ENCODE measurements around the gene ST6GALNAC4.

Gene ST6GALNAC4

DNA sequence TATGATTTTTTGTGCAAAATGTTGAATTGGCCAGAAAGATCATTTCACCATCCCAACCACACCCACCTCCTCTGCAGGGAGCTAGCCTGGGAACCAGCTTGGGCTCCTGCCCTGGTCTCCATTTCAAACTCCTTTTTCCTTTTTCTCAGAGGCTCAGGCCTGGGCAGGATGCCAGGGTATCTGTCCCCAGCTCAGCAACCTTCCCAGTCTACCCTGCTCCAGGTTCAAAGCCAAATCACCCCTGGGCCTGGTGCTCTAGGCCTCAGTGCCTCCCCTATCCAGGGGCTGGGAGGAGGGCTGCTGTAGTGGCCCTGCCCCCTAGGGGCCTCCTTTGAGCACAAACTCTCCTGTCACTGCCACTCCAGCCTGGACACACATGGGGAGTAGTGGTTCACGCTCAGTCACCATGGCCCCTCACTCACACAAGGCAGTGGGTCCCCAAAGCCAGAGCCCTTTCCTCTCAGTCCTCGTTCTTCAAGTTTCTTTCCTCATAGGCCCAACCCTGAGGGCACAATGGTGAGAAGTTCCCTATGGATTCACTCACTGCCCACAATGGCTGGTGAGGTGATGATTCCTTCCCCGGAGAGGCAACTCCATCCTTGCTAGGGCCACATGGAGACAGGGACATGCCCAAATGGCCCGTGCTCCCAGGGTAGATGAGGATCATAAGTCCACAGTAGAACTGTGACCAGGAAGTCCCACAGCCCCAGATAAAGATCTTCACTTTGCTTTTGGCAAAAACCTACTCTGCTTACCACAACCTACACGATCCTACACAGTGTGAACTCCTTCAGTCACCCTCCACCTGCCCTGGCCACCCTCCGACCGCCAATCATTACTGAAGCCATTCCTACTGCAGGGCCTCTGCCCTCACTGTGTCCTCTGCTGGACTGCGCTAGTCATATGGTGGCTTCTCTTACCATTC lies 1.6 kb upstream of the ST6GALNAC4 start:
- no peak for ATAC-seq (replicated peaks)
- Mint-ChIP-seq H3K27ac (peak overlapping the region; percentile 94), H3K36me3 (peaks cover 16 to 20% of the 10 kb centered on the region in 2 donors), H3K4me1 (peaks cover 39 to 65% of the 10 kb centered on the region in 2 donors), H3K27me3 (no peaks in the 10 kb centered on the region), H3K9me3 (no peaks in the 10 kb centered on the region), H3K4me3 (peak overlapping the region; percentile 86 to 87)
- DNase-seq = no peak

DNA sequence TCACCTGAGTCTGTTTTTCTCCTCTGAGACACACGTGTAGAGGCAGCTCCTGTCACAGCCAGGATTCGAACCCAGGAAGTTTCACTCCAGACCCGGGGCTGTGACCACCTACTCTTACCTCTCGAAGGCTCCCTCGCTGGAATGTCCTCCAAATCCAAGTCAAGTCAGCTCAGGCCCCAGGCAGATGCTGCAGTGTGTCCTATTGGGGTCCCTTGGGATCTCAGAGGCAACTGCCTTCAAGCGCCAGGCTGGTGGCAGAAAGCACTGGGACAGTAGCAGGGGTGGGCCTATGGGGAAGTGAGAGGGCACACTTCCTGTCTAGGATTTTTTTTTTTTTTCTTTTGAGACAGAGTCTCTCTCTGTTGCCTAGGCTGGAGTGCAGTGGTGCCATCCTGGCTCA lies 762 bp upstream of the ST6GALNAC4 start:
- peak overlapping the region; percentile 94 for H3K27ac Mint-ChIP-seq

DNA sequence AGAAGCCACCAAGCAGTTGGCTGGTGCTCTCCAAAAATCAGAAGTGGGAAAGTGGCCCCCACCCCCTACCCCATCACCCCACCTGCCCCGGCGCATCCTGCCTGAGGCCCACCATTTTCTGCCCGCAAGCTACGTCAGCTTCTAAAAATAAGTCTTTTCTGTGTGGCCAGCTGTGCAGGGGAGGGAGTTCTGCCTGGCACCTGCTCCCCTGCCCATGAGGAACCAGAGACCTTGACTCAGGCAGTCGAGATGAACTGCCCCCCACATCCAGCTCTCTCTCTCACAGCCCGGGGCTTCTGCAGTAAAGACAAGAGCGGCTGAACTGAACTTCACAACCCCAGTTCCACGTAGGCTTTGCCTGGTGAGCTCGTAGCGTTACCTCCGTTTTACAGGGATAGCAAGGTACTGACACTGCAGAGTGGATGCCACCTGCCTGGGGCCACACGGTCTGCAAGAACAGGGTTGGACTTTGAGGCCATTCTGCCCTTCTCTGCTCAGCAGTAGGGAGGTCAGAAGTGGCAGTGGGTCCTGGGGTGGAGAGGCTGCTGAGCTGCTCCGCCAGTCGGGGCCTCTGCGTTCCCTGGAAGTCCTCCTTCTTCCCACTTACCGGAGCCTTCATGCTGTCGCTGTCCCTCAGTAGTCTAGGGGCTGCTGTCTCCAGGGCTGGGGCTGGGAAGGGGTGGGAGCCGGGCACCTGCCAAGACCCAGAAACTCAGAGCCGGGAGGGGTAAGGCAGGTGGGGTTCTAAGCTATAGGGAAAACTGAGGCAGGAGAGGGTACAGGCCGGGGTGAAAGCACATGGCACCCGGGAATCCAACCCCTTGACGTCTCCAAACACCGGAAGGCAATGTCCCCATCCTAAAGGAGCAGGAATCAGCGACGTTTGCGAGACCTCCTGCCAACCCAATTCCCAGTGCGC lies 781 bp downstream of the ST6GALNAC4 start:
- H3K4me3 Mint-ChIP-seq = peak overlapping the region; percentile 88 to 96
- H3K27me3 Mint-ChIP-seq = no peaks in the 10 kb centered on the region
- peak; percentile 78 for DNase-seq
- H3K4me1 Mint-ChIP-seq = peaks cover 52 to 75% of the 10 kb centered on the region in 2 donors
- H3K9me3 Mint-ChIP-seq = no peaks in the 10 kb centered on the region
- H3K27ac Mint-ChIP-seq = peak overlapping the region; percentile 98
- H3K36me3 Mint-ChIP-seq = peaks cover 24 to 38% of the 10 kb centered on the region in 2 donors
- peak; percentile 36 to 38 for ATAC-seq (replicated peaks)

More for the DNA sequence above, 762 bp upstream of the ST6GALNAC4 start:
- DNase-seq (peak; percentile 84), ATAC-seq (replicated peaks) (peak; percentile 73 to 74)
- Mint-ChIP-seq H3K4me3 (peak overlapping the region; percentile 86 to 87), H3K4me1 (peaks cover 45 to 72% of the 10 kb centered on the region in 2 donors), H3K36me3 (peaks cover 23 to 26% of the 10 kb centered on the region in 2 donors), H3K27me3 (no peaks in the 10 kb centered on the region), H3K9me3 (no peaks in the 10 kb centered on the region)

DNA sequence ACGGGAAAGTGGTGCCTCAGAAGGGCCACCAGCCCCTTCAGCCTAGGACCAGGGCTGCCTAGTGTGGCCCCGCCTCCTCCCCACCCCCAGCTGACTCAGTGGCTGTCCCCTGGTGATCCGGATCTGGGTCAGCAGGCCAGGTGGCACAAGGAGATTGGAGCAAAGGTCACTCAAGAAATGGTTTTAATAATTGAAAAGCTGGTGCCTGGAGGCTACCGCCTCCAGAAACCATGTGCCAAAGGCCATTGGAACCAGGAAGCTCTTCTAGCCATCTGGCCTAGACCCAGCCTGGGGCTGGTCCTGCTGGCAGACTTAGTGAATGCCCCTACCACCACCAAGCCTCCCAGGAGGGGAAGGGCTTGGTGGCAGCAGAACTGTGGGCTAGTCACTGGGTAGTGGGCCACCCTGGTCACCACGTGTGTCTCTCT lies 1.5 kb downstream of the ST6GALNAC4 start:
- Mint-ChIP-seq H3K4me3 (peak overlapping the region; percentile 88 to 96), H3K4me1 (peaks cover 51 to 75% of the 10 kb centered on the region in 2 donors), H3K27ac (peak overlapping the region; percentile 98), H3K9me3 (no peaks in the 10 kb centered on the region), H3K36me3 (peaks cover 24 to 45% of the 10 kb centered on the region in 2 donors), H3K27me3 (no peaks in the 10 kb centered on the region)
- ATAC-seq (replicated peaks) (peak in 1 of 2 donors; percentile 3), DNase-seq (no peak)

DNA sequence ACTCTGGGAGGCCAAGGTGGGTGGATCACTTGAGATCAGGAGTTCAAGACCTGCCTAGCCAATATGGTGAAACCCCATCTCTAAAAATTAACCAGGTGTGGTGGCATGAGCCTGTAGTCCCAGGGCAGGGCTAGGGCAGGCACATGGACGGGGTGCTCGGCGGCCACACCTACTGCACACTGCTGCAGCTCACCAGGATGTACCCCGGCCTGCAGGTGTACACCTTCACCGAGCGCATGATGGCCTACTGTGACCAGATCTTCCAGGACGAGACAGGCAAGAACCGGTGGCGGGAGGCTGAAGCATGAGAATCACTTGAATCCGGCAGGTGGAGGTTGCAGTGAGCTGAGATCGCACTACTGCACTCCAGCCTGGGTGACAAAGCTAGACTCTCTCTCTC lies 3.2 kb downstream of the ST6GALNAC4 start:
- H3K4me1 Mint-ChIP-seq = peaks cover 45 to 68% of the 10 kb centered on the region in 2 donors
- H3K36me3 Mint-ChIP-seq = peaks cover 28 to 51% of the 10 kb centered on the region in 2 donors
- no peak overlapping the region for H3K4me3 Mint-ChIP-seq
- ATAC-seq (replicated peaks) (no peak), DNase-seq (no peak)
- H3K27me3 Mint-ChIP-seq = no peaks in the 10 kb centered on the region
- no peaks in the 10 kb centered on the region for H3K9me3 Mint-ChIP-seq
- no peak overlapping the region for H3K27ac Mint-ChIP-seq

DNA sequence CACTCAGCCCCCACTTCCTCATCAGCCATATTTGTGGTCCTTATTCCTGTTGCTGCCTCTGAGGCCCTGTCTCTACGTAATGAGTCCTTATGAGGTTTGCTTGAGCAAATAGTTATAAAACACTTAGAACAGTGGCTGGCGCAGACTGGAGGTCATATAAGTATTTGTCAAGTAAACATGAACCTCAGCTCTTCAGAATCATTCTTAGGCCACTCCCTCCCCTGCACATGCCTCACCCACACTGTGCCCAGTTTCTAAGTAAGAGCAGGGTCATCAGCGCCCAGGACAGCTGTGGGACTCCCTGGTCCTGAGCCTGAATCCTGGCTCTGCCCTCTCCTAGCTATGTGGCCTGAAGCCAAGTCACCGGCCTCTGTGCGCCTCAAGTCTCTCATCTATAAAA lies 4.0 kb downstream of the ST6GALNAC4 start:
- H3K4me1 Mint-ChIP-seq = peaks cover 37 to 60% of the 10 kb centered on the region in 2 donors
- H3K4me3 Mint-ChIP-seq = no peak overlapping the region
- no peaks in the 10 kb centered on the region for H3K9me3 Mint-ChIP-seq
- no peak for ATAC-seq (replicated peaks)
- H3K27me3 Mint-ChIP-seq = no peaks in the 10 kb centered on the region
- peak overlapping the region; percentile 27 for H3K27ac Mint-ChIP-seq
- peaks cover 31 to 54% of the 10 kb centered on the region in 2 donors for H3K36me3 Mint-ChIP-seq
- no peak for DNase-seq

DNA sequence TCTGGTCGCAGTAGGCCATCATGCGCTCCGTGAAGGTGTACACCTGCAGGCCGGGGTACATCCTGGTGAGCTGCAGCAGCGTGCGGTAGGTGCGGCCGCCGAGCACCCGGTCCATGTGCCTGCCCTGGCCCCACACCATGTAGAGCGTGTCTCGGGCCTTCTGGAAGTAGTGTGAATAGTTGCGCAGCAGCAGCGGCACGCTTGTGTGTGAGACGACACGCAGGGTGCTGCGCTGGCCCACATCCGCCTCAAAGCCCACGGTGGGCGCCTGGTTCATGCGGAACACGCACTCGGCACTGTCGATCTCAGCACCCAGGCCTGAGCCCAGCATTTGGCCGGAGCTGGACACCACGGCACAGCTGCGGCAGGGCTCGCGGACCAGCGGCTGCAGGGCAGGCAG lies 4.5 kb downstream of the ST6GALNAC4 start:
- Mint-ChIP-seq H3K27me3 (no peaks in the 10 kb centered on the region), H3K4me3 (no peak overlapping the region), H3K36me3 (peaks cover 31 to 55% of the 10 kb centered on the region in 2 donors), H3K9me3 (no peaks in the 10 kb centered on the region), H3K27ac (peak overlapping the region; percentile 93), H3K4me1 (peaks cover 33 to 56% of the 10 kb centered on the region in 2 donors)
- ATAC-seq (replicated peaks) = no peak
- no peak for DNase-seq

DNA sequence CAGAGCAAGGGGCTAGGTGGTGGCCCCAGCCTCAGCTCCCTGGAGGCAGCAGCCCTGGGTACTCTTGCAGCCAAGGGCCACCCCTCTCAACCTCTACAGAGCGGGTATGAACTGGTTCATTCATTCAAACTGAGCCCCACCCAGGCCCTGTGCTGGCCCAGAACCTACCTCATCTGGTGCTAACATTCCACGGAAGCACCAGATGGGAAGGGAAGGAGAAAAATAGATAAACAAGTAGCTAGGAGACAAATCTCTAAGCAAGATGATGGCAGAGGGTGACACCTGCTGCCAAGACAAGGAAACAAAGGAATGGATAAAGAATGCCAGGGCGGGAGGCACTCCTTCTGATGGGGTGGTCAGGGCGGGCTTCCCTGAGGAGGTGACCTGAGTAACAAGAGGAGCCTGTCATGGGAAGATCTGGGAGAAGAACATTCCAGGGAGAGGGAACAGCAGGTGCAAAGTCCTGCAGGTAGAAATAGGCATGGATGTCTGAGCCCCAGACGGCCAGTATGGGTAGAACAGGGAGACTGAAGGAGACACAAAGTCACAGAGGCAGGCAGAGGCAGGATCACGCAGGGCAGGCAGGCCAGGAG lies 6.1 kb downstream of the ST6GALNAC4 start:
- H3K27me3 Mint-ChIP-seq = no peaks in the 10 kb centered on the region
- peaks cover 34 to 55% of the 10 kb centered on the region in 2 donors for H3K36me3 Mint-ChIP-seq
- H3K4me1 Mint-ChIP-seq = peaks cover 39 to 63% of the 10 kb centered on the region in 2 donors
- DNase-seq (no peak), ATAC-seq (replicated peaks) (no peak)
- peak overlapping the region; percentile 93 for H3K27ac Mint-ChIP-seq
- no peaks in the 10 kb centered on the region for H3K9me3 Mint-ChIP-seq
- H3K4me3 Mint-ChIP-seq = peak overlapping the region in 1 of 2 donors; percentile 52

DNA sequence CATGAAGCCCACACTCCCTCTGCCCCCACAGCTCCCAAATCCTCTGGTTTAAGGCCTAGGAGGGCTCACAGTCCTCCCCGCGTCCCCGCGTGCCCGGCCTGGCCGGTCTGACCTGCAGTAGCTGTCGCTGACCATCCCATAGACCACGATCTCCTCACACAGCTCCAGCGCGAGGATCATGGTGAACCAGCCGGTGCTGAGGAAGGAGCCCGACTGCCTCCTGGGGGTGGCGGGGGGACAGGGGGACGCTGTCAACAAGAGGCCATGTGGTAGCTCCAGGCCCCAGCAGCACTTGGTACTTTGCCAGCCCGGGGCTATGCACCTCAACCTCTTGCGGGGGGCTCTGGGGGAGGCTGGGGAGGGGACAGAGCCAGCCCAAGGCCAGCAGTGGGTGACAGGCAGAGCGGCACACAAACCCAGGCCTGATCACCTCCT lies 7.0 kb downstream of the ST6GALNAC4 start:
- Mint-ChIP-seq H3K27ac (peak overlapping the region; percentile 93), H3K4me3 (no peak overlapping the region), H3K36me3 (peaks cover 33 to 54% of the 10 kb centered on the region in 2 donors), H3K27me3 (no peaks in the 10 kb centered on the region), H3K4me1 (peaks cover 40 to 63% of the 10 kb centered on the region in 2 donors), H3K9me3 (no peaks in the 10 kb centered on the region)
- no peak for DNase-seq
- ATAC-seq (replicated peaks) = no peak

DNA sequence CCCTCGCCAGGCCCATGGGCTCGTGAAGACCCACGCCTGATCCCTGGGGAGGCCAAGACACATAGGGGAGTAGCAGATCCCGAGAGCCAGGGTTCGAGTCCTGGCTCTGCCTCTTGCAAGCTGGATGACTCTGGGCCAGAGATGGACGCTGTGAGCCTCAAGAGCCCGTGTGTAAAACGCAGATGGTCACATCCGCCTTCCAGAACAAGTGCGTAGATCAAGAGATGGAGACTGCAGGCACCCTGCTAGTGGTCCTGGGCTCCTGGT lies 8.2 kb downstream of the ST6GALNAC4 start:
- peaks cover 46 to 70% of the 10 kb centered on the region in 2 donors for H3K4me1 Mint-ChIP-seq

DNA sequence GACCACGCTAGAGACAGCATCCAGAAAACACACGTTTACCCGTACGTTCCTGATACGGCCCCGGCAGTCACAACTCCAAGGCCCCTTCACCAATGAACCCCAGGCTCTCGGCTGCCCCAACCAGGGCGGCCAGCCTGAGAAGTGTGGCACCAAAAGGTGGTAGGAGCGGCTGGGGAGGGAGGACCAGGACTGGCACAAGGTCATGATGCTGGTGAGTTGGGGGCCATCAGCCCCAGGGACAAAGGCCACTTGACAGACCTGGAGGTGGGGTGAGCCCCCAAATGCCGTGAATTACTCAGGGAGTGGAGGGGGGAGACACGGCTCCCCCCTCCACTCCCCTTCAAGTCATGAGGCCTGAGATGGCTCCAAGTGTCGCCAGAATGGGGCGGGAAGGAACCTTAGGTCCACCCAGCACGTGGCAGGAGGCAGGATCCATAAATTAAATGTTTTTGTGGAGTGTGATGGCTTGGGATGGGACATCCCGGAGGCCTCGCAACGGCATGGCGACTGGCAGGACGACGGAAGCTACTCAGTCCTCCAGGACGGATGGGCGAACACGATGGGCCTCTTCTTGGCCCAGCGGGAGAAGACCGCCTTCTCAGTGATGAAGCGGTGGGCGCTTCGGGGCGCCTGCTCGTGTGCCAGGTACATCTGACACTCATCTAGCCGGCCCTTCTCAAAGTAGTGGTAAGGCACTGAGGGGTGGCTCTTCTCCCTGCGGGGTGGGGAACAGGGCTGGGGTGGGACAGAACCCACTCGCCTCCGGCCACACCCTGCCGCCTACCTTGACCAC lies 8.8 kb downstream of the ST6GALNAC4 start:
- peaks cover 50 to 74% of the 10 kb centered on the region in 2 donors for H3K4me1 Mint-ChIP-seq

More for the DNA sequence above, 8.2 kb downstream of the ST6GALNAC4 start:
- Mint-ChIP-seq H3K27me3 (no peaks in the 10 kb centered on the region), H3K36me3 (peaks cover 26 to 46% of the 10 kb centered on the region in 2 donors), H3K9me3 (no peaks in the 10 kb centered on the region), H3K4me3 (no peak overlapping the region), H3K27ac (no peak overlapping the region)
- ATAC-seq (replicated peaks) (no peak), DNase-seq (no peak)

DNA sequence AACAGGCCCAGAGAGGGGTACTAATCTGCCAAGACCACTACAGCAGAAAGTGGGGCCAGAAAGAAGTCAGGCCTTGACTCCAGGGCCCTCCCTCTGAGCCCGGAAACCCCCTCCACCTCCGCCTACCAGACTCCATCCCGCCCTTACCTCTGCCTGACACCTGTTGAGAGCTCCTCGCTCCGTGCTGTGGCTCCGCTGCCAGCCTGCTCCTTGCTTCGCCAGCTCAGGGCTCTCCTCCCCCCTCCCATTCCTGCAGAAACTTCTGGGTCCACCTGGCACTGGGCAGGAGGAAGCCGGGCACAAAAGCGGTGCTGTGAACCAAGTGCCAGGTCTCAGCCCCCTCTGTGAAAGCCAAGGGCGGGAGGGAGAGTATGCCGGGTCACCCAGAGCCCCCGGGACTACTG lies 11.1 kb downstream of the ST6GALNAC4 start:
- Mint-ChIP-seq H3K9me3 (no peaks in the 10 kb centered on the region), H3K27me3 (no peaks in the 10 kb centered on the region), H3K4me3 (peak overlapping the region; percentile 74 to 79), H3K36me3 (peaks cover 15 to 31% of the 10 kb centered on the region in 2 donors), H3K27ac (peak overlapping the region; percentile 99), H3K4me1 (peaks cover 40 to 65% of the 10 kb centered on the region in 2 donors)
- no peak for DNase-seq
- ATAC-seq (replicated peaks) = peak; percentile 13 to 25

More for the DNA sequence above, 8.8 kb downstream of the ST6GALNAC4 start:
- ATAC-seq (replicated peaks) = no peak
- Mint-ChIP-seq H3K9me3 (no peaks in the 10 kb centered on the region), H3K27me3 (no peaks in the 10 kb centered on the region), H3K27ac (no peak overlapping the region), H3K4me3 (no peak overlapping the region), H3K36me3 (peaks cover 24 to 47% of the 10 kb centered on the region in 2 donors)
- no peak for DNase-seq

DNA sequence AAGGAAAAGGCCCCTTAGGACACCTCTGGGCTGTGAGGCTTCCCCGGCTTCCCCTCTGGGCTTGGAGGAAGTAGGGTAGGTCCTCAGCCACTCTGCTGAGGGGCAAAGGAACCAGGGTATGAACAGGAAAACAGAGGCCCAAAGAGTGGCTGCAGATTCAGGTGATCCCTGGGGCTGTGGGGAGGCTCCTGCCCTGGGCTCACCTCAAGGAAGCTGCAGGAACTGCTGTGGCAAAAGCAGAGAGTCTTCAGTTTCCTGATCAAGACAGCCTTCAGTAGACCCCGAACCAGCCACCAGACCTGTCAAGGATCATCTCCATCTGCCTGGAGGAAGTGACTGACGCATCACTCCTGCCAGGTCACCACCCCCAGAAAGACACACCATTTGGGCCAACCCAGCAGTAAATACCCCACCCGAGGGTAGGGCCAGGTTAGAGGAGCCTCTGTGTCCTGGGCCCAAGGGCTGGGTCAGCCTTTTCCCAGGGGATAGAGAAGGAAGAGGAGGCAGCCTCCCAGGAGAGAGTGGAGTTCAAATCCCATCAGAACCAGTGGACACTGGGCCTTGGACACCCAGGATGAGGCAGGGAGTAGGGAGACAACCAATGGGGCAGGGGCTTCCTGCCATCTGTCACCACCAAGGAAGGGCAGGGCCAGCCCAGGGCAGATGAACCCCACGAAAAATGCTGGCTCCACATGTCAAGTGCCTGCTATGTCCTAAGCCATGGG lies 11.7 kb downstream of the ST6GALNAC4 start:
- Mint-ChIP-seq H3K9me3 (no peaks in the 10 kb centered on the region), H3K27me3 (no peaks in the 10 kb centered on the region), H3K4me1 (peaks cover 37 to 62% of the 10 kb centered on the region in 2 donors), H3K36me3 (peaks cover 13 to 26% of the 10 kb centered on the region in 2 donors), H3K27ac (peak overlapping the region; percentile 99), H3K4me3 (peak overlapping the region; percentile 79 to 85)
- DNase-seq = no peak
- ATAC-seq (replicated peaks) = peak; percentile 42 to 47

Data from stimulated activated naive B cell treated with anti-CD40 and anti-IgM and Interleukin-4, amounts not matched to agents 10 μg/mL and 1 μg/mL and 100 μg/mL, for 72 hours (primary cell).